ENCODE measurements around the gene SNX9. TPM values are rescaled to one million over a fixed set of nuclear protein-coding genes. Genes with fewer than 3 reads are reported as not detected.

The SNX9 gene
- total RNA-seq, 1 donor from 2014 or later: 28.6 TPM

DNA sequence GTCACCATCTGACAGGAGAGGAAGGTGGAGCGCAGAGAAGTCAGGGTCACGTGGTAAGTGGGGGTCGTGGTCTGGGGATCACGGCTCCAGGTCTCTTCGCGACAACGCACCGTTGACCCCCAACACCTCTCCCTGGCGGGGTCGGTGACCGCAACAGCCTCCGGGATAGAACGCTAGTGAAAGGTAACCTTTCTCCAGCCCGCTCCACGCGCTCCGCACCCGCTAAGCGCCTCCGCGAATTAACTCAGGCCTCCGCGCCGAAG lies 158.0 kb downstream of the SNX9 start:
- no peak for DNase-seq

- peak; percentile 41 for DNase-seq
Measured at GRCh38 chr6:157981395-157982101, 158.5 kb downstream of the SNX9 start, which contains the start of gene SYNJ2. Gene SYNJ2 (plus strand): TSS chr6:157981863. CDS start chr6:157981962, 99 bp downstream.

- no peak for DNase-seq
Measured at GRCh38 chr6:157982102-157982562, 159.1 kb downstream of the SNX9 start.

- DNase-seq: no peak
Measured at GRCh38 chr6:157982563-157983405, 159.7 kb downstream of the SNX9 start.

GRCh38 chr6:157983406-157984119 lies 160.5 kb downstream of the SNX9 start:
- DNase-seq: peak; percentile 84

- no peak for DNase-seq
Measured at GRCh38 chr6:157984128-157984527, 161.1 kb downstream of the SNX9 start.

GRCh38 chr6:157984686-157985225 lies 161.7 kb downstream of the SNX9 start:
- DNase-seq: no peak

DNA sequence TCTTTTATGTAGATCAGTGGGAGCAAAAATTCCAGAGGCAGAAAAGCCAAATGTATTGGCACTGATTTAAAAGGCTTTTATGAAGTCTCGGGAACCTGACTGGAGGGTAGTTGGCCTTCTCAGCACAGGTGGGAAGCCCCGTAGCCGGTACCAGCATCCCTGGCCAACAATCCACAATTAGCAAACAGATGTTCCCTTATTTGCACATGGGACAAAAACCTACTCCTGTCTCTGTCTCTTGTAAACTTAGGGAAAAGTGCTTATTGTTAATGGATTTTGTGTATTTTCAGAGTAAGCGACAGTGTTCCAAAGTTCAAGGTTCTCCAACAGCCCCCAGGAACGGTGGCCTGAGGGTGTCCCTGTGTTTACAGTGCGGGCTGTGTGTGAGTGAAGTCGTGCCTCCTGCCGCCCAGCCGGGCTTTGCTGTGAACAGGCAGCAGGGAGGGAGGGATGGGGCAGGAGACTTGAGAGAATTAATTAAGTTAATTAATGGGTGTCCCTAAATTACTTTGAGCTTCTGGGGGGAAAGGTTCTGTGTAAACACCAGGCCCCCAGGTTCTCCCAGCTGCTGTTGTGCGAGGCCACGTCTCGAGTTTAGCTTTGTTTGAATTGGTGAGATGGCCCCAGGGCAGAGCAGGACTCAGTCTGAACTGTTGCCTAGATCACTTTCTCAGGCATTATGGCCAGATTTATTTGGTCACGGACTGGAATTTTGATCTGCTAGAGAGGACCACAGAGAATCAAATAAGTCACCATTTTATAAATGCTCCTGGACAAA lies 162.5 kb downstream of the SNX9 start:
- no peak for DNase-seq

DNA sequence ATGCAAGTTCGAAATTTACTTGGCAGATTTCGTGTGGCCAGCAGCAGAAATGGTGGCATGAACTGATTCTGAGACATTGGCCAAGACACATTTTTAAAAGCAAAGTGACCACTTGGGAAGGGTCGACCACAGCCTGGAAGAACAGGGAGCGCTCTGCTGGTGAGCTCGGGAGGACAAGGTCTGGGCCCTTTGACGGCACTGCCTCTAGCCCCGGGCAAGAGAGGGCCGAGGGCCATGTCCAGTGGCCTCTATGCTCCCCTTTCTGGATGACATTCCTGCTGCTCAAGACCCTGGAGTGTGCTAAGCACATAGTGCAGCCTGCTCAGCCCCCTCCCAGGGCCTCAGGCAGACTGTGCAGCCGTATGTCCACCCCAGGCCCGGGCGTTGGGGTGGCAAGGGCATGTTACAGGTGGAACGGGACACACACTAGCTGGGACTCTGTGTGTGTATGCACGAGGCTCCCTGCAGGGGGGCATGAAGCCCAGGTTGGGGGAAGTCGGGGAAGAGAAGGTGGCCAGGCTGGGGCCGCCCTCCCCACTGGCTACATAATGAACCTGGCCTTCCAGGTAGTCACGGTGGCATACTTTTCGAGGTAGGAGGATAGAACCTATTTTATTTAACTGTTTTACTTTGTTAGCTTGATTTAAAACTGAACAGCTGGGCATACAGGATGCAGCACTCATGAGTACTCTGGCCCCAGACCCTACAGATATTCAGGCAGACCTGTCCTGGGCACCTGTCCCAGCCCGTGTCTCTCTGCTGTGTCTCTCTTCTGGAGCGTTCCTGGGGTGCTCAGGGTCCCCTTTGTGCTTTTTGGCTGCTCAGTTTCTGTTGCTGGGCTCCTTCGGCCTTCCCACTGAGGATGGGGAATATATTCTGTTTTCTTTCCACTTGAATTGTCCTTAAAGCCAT lies 165.0 kb downstream of the SNX9 start:
- DNase-seq: no peak

DNA sequence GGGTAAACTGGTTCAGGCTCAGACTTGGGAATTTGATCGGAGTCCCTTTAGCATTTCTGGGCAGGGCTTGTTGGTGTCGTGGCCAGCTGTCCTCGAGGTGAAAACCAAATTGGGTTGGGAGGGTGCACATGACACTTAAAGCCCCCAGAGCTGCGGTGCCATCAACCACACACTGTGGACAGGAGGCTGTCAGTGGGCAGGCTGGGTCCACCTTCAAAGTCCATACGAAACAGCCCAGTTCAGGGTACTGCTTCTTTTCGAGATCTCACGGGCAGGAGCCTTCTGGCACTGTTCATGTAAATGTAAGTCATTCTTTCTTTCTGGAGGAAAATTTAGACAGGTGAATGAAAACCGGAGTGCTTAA lies 165.6 kb downstream of the SNX9 start:
- DNase-seq: no peak

DNA sequence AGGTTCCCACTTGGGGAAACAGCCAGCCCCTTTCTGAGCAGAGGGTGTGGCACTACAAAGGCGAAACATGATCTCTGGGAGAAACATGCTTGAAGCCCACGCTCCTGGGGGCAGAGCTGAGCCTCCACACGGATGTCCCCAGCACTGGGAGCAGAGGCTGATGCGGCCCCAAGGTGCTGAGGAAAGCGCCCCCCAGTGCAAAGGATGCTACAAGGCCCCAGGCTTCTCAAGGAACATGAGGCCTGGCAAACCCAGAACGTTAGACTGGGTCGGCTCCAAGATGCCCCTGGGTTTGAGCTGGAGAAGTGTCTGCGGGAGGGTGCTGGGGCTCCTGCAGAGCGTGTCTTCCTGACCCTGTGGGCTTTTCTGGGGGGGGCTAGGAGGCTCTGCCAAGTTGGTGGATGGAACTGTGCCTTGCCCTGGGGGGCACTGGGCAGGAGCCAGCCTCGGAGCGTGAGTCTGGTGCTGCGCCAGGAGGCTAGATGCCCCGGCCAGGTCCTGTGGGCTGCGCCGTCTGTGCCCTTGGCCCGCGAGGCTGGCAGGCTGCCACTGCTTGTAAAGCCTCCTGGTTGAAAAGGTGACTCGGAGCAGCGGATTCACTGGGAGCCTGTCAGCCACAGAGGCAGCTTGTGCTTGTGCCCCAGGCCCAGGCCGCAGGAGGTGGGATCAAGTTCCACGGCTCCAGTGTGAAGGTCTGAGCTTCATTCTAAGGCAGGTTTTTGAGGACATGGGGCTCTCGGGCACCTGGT lies 166.7 kb downstream of the SNX9 start:
- DNase-seq: no peak

DNA sequence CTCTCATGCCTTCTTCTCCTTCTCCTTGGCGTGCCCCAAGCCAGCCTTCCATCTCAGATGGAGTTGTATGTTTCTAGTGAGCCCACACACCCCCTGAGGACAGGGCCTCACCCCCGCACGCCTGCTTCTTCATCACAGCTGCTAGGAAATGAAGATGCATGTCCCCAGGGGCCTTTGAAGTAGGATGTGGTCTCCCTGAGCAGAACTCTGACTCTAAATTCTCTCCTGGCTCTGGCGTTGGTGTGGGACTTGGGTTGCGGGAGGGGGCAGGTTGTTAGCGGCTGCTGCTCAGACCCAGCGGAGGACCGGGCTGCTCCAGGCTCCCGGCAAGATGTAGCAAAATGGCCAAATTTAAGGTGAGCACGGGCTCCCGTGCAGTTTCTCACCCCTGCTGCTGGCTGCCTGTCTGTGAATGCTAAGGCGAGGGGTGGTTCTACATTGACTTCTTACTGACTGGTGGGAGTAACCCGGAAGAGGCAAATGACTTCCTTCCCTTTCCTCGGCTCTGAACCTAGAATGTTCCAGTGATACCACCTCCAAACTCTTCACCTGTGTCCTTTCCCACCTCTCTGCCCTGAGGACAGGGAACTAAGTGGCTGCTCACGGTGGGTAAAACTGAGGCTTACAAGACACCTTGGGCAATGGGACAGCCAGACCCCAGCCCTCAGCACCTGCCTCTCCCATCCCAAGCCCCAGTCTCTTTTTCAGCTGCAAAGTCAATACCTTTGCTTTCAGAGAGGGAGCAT lies 167.4 kb downstream of the SNX9 start:
- DNase-seq: no peak

DNA sequence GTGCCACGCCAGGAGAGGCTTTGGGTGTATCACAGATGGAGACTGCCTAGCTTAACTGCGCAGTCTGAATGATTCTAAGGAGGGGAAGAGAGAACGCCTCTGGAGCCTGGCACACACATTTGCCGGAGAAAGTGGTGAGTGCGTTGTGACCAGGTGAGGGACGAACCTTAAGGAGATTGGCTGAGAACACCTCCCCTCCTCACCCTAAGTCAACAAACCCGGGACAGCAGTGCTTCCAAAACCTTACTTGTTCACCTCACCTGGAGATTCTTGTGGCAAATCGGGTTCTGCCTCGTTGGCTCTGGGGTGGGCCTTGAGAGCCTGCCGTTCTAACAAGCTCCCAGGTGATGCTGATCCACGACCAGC lies 168.0 kb downstream of the SNX9 start:
- no peak for DNase-seq

GRCh38 chr6:157993076-157993475 lies 170.0 kb downstream of the SNX9 start:
- no peak for DNase-seq

GRCh38 chr6:157994125-157994795 lies 171.2 kb downstream of the SNX9 start:
- no peak for DNase-seq

Data from skin of body (tissue), 2 donors.